Endodermal cell (in vitro differentiated cells): ENCODE measurements around the gene BMPER. TPM values are rescaled to one million over a fixed set of nuclear protein-coding genes. Genes with fewer than 3 reads are reported as not detected.

Experiments
- DNase-seq: peaks from one replicate; pipeline ENCODE4 v3.0.0-alpha.2; 2017
- H3K27ac ChIP-seq: 2 replicates; pipeline ENCODE4 v1.5.1; 2013; ENCODE audit warnings: mild to moderate bottlenecking, low read depth, low read length, moderate library complexity
- H3K27me3 ChIP-seq: 2 replicates; pipeline ENCODE4 v1.6.1; 2013; ENCODE audit warnings: mild to moderate bottlenecking, low read length, moderate library complexity; ENCODE audit not compliant: insufficient read depth, control insufficient read depth, poor library complexity, severe bottlenecking
- H3K36me3 ChIP-seq: 2 replicates; pipeline ENCODE4 v1.7.0; 2013; ENCODE audit warnings: mild to moderate bottlenecking, low read length, moderate library complexity; ENCODE audit not compliant: control insufficient read depth, insufficient read depth
- H3K4me1 ChIP-seq: one replicate; pipeline ENCODE4 v1.7.0; 2013; ENCODE audit warnings: low read length; ENCODE audit not compliant: control insufficient read depth, insufficient read depth
- H3K4me3 ChIP-seq: 2 replicates; pipeline ENCODE4 v1.5.1; 2013; ENCODE audit warnings: mild to moderate bottlenecking, low read length, moderate library complexity
- H3K9ac ChIP-seq: 2 replicates; pipeline ENCODE4 v1.6.1; 2013; ENCODE audit warnings: mild to moderate bottlenecking, low read length, moderate library complexity; ENCODE audit not compliant: poor library complexity, severe bottlenecking; ENCODE audit errors: extremely low read depth
- H3K9me3 ChIP-seq: 2 replicates; pipeline ENCODE4 v1.6.1; 2013; ENCODE audit warnings: mild to moderate bottlenecking, low read length, moderate library complexity; ENCODE audit not compliant: control insufficient read depth
- H3K27ac Mint-ChIP-seq: 2 replicates; pipeline ENCODE4 v1.8.0; 2020; ENCODE audit warnings: mixed read lengths
- H3K27me3 Mint-ChIP-seq: 2 replicates; pipeline ENCODE4 v1.8.0; 2021; ENCODE audit warnings: mild to moderate bottlenecking, mixed read lengths; ENCODE audit not compliant: insufficient read depth
- H3K36me3 Mint-ChIP-seq: 2 replicates; pipeline ENCODE4 v1.8.0; 2020; ENCODE audit warnings: low read depth, mixed read lengths
- H3K4me1 Mint-ChIP-seq: 2 replicates; pipeline ENCODE4 v1.8.0; 2020; ENCODE audit warnings: mixed read lengths
- H3K4me3 Mint-ChIP-seq: 2 replicates; pipeline ENCODE4 v1.8.0; 2020; ENCODE audit warnings: mild to moderate bottlenecking, moderate library complexity, mixed read lengths
- H3K9me3 Mint-ChIP-seq: 2 replicates; pipeline ENCODE4 v1.8.0; 2020; ENCODE audit warnings: mild to moderate bottlenecking, mixed read lengths
- CTCF ChIP-seq: fragments of 200-600 bp; sonication (generic); conservative IDR thresholded peaks from 2 replicates; pipeline ENCODE4 v1.5.0; 2021; ENCODE audit warnings: antibody characterized with exemption, mild to moderate bottlenecking
- WGBS, 2 experiments: methylation state at CpG; one replicate each; pipeline versions ENCODE4 v1.1.5 to v1.1.7; 2013; ENCODE audit warnings: missing lambda C conversion rate in 2 of 2, mixed read lengths in 1 of 2; ENCODE audit not compliant: insufficient coverage in 1 of 2, insufficient read length in 1 of 2; 5-methylcytosine and 5-hydroxymethylcytosine counted together
- total RNA-seq, 2 donors: library from RNA; stranded (reverse); fragmentation: NEBNext Ultra II Directional in 1 of 2; extraction: Animal tissue kit (Norgen Biotek cat#: 25700) in 1 of 2; gene quantifications; 2 replicates in 1 of 2; 3 replicates in 1 of 2; pipeline ENCODE4 v1.2.1, GENCODE V29; 2021

The BMPER gene
- total RNA-seq, 2 donors from 2014 or later: 71.2 to 72.2 TPM

DNA sequence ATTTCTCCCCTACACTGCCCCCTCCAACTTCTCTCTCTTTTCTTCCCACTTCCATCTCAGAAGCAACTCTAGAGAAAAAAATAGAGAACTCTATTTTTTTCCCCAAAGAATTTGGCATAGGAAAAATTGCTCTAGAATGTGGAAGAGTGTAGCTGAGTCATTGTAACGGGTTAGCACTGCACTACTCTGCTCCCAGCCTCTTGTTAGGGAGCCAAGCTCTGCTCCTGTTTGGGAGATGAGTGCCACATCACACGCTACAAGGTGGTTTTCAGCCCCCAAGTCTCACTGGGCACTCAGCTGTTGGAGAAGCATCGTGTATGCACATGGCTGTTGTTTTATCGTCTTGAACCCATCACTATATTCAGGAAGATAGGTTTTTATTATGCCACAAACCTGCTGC lies 136.4 kb downstream of the BMPER start:
- Histone ChIP-seq H3K4me3 (no peak overlapping the region), H3K4me1 (no peaks in the 10 kb centered on the region), H3K9ac (no peak overlapping the region), H3K9me3 (no peaks in the 10 kb centered on the region), H3K27me3 (no peaks in the 10 kb centered on the region), H3K36me3 (no peaks in the 10 kb centered on the region), H3K27ac (no peak overlapping the region)
- H3K9me3 Mint-ChIP-seq: no peaks in the 10 kb centered on the region
- H3K27me3 Mint-ChIP-seq: no peaks in the 10 kb centered on the region
- no peak overlapping the region for H3K27ac Mint-ChIP-seq
- no peak for DNase-seq
- H3K36me3 Mint-ChIP-seq: peaks cover 16% of the 10 kb centered on the region
- no peak for TF ChIP-seq CTCF
- H3K4me3 Mint-ChIP-seq: no peak overlapping the region
- H3K4me1 Mint-ChIP-seq: peaks cover 27% of the 10 kb centered on the region
- 86 to 96% methylated on average over 3 to 4 of the region's 4 CpGs for WGBS, 2 experiments

- H3K4me3 ChIP-seq: no peak overlapping the region
Measured at GRCh38 chr7:34042406-34042805, 137.1 kb downstream of the BMPER start.

DNA sequence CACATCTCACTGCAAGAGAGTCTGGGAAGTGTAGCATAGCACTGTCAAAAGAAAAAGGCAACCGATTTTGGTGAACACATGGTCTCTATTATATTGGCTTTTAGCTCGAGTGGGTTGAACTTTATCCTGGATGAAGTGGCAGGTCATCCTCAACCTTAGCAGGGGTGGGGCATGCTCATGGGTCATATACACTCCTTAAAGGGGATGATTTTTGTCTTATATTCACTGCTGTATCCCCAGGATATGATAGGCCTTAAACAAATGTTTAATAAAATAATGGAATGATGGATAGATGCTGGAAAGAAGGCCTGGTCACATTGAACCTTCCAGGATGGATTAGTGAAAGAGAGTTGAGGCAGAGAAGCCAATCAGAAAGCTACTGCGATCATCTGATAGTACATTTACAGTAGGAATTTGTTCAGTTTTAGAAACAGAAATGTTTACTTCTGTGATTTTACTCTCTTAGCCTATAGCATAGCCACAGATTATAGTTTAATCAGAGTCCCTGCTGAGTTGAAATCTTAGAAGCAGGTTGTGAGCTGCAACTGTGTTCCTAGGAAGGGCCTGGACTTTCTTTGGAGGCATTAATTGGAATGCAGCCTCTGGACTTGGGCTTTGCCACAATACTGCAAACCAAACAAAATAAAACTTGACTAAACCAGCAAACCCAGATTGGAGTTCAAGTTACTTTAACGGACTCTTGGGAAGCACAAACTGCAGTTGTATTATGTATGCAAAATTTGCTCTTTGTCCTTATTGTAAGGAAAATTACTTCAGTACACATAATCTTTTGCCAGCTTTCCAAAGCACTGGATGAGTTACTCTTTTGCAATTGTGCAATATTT lies 138.3 kb downstream of the BMPER start:
- no peaks in the 10 kb centered on the region for H3K27me3 ChIP-seq
- peaks cover 17% of the 10 kb centered on the region for H3K4me1 Mint-ChIP-seq
- H3K36me3 ChIP-seq: no peaks in the 10 kb centered on the region
- DNase-seq: no peak
- H3K4me3 Mint-ChIP-seq: no peak overlapping the region
- H3K4me1 ChIP-seq: no peaks in the 10 kb centered on the region
- no peaks in the 10 kb centered on the region for H3K9me3 ChIP-seq
- no peak for TF ChIP-seq CTCF
- H3K9me3 Mint-ChIP-seq: no peaks in the 10 kb centered on the region
- H3K4me3 ChIP-seq: no peak overlapping the region
- no peak overlapping the region for H3K27ac Mint-ChIP-seq
- no peak overlapping the region for H3K9ac ChIP-seq
- no peak overlapping the region for H3K27ac ChIP-seq
- 85 to 91% methylated on average over 3 to 4 of the region's 4 CpGs for WGBS, 2 experiments
- peaks cover 25% of the 10 kb centered on the region for H3K36me3 Mint-ChIP-seq
- H3K27me3 Mint-ChIP-seq: no peaks in the 10 kb centered on the region

More at GRCh38 chr7:34042406-34042805, 137.1 kb downstream of the BMPER start:
- no peaks in the 10 kb centered on the region for H3K27me3 ChIP-seq
- H3K36me3 ChIP-seq: no peaks in the 10 kb centered on the region
- Mint-ChIP-seq H3K4me3 (no peak overlapping the region), H3K27me3 (no peaks in the 10 kb centered on the region), H3K4me1 (peaks cover 22% of the 10 kb centered on the region), H3K27ac (no peak overlapping the region), H3K9me3 (no peaks in the 10 kb centered on the region), H3K36me3 (peaks cover 15% of the 10 kb centered on the region)
- WGBS, 2 experiments: 95 to 100% methylated on average over 2 of the region's 2 CpGs
- no peak overlapping the region for H3K9ac ChIP-seq
- no peaks in the 10 kb centered on the region for H3K9me3 ChIP-seq
- no peak overlapping the region for H3K27ac ChIP-seq
- no peak for DNase-seq
- TF ChIP-seq CTCF: no peak
- no peaks in the 10 kb centered on the region for H3K4me1 ChIP-seq
